MM.1S (cell line): Measurements from ENCODE around the gene CCDC190.

ENCODE experiments used
- EZH2 ChIP-seq: fragments of 300-600 bp; sonication (generic); optimal IDR thresholded peaks from 2 replicates; pipeline ENCODE3; 2017; ENCODE audit warnings: low read depth, mild to moderate bottlenecking, antibody characterized with exemption, low read length, mixed read lengths
- EZH2phosphoT487 ChIP-seq: fragments of 300-600 bp; sonication (generic); IDR thresholded peaks from 2 replicates; pipeline ENCODE4 v1.6.1; 2018; ENCODE audit warnings: antibody characterized with exemption, low read length
- TF ChIP-seq, protein P1 (sequence below): fragments of 300-600 bp; sonication (generic); IDR thresholded peaks from 2 replicates; pipeline ENCODE4 v1.5.1; 2016; ENCODE audit warnings: antibody characterized with exemption, low read length, mixed read lengths

DNA sequence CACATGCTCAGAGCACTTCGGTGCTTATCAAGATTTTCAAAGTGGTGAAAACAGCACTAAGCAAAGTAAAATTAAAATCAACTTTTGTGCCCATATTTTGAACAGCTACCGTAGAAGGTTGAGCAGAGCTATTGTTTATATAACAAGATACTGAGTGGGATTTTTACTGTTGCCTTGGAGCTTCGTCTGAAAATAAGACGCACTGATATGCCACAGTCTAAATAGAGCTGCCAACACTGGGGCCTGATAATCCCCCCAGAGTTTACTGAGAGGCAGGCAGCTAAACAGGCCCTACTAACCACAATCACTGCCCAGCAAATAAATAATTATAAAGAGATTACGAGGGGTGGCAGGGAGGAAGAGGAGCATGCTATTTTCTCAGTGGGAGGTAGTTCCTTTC is 650 bp upstream of the CCDC190 start:
- no peak for TF ChIP-seq EZH2phosphoT487
- TF ChIP-seq, protein P1, sequence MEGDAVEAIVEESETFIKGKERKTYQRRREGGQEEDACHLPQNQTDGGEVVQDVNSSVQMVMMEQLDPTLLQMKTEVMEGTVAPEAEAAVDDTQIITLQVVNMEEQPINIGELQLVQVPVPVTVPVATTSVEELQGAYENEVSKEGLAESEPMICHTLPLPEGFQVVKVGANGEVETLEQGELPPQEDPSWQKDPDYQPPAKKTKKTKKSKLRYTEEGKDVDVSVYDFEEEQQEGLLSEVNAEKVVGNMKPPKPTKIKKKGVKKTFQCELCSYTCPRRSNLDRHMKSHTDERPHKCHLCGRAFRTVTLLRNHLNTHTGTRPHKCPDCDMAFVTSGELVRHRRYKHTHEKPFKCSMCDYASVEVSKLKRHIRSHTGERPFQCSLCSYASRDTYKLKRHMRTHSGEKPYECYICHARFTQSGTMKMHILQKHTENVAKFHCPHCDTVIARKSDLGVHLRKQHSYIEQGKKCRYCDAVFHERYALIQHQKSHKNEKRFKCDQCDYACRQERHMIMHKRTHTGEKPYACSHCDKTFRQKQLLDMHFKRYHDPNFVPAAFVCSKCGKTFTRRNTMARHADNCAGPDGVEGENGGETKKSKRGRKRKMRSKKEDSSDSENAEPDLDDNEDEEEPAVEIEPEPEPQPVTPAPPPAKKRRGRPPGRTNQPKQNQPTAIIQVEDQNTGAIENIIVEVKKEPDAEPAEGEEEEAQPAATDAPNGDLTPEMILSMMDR, result no peak
- TF ChIP-seq EZH2, result no peak
